Suppressor macrophage treated with lipopolysaccharide for 4 hours (primary cell): Measurements from ENCODE around the gene LCN12.

Source experiments
- DNase-seq: peaks from one replicate; pipeline ENCODE4 v3.0.0-alpha.2; 2020

Gene LCN12

GRCh38 chr9:136927343-136928271, 24.5 kb upstream of the LCN12 start:
- DNase-seq, result peak; percentile 42

DNA sequence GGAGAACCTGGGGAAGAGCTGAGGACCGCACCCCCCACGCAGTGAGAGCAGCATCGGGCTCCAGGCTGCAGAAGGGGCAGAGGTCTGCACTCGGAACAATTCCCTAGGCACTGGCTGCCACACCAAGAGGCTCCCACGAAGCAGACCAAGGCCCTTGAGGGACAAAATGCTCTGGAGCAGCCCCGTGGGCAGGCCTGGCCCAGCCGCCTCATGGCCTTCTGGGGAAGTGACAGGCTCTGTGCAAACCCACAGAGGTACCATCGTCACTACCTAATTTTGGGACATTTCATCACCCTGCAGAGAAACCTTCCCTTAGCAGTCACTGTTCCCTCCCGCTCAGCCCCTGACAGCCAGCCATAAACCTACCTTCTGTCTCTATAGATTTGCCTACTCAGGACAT, 23.5 kb upstream of the LCN12 start:
- peak; percentile 75 for DNase-seq

DNA sequence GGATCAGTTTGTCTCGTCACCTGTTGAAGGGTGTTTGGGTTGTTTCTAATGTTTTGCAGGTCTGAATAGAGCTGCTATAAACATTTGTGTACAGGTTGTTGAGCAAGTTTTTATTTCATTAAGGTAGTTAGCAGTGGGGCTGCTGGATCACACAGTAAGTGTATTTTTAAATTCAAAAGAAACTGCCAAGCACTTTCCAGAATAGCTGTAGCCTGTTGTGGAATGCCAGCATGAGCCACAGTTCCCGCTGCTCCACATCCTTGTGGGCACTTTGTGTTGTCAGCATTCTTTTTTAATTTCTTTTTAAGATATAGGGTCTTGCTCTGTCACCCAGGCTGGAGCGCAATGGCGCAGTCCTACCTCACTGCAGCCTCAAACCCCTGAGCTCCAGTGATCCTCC, 22.1 kb upstream of the LCN12 start:
- DNase-seq, result no peak

GRCh38 chr9:136931611-136932130, 20.4 kb upstream of the LCN12 start:
- DNase-seq, result peak; percentile 43

- no peak for DNase-seq
These were observed 17.8 kb upstream of the LCN12 start for GRCh38 chr9:136934277-136934676.

DNA sequence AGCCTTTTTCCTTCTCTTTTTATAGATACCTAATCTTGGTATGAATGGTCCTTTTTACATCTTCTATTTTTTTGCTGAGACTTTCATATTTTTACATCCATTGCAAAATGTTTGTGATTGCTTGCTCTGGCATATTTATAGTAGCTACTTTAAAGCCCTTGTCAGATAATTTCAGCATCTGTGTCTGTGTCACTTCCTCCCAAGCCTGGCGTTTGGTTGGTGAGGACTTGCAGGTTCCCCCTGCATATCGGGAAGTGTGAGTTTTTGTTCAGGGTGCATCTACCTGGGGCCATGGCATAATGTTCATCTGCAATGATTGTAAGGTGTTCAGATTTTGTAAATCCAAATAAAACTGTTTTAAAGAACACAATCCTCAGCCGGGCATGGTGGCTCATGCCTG, 16.4 kb upstream of the LCN12 start:
- DNase-seq, result peak; percentile 32

GRCh38 chr9:136936645-136937170, 15.4 kb upstream of the LCN12 start:
- DNase-seq, result no peak

DNA sequence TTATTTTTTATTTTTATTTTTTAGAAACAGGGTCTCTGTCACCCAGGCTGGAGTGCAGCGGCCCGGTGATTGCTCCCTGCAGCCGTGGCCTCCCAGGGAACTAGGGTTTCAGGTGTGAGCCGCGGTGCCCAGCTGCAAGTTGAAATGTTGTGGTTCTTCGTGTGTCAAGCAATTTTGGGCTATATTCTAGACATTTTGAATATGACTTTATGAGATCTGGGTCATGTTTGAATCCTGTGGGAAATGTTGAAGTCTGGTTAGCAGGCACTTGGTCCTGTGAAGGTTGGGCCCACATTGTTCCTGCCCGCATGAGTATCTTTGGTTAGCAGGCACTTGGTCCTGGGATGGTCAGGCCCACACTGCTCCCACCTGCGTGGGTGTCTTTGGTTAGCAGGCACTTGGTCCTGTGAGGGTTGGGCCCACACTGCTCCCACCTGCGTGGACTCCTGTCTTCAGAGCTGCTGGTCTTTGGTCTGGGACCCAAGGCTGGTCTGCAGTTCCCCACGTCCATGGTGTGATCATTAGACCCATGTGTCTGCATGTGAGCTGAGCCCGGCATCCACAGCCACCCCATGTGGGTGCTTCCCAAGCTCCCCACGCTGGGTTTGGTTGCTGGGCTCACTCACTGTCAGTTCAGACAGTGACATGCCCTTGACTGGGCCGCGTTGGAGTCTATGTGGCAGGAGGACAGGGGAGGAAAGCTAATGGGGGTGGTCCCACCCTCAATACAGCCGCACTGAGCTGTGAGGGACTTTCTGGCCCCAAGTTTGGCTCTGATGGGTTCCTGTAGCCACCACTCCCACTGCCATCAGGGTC, 14.7 kb upstream of the LCN12 start:
- no peak for DNase-seq

- DNase-seq, result no peak
These were observed 12.6 kb upstream of the LCN12 start for GRCh38 chr9:136939431-136939995.

DNA sequence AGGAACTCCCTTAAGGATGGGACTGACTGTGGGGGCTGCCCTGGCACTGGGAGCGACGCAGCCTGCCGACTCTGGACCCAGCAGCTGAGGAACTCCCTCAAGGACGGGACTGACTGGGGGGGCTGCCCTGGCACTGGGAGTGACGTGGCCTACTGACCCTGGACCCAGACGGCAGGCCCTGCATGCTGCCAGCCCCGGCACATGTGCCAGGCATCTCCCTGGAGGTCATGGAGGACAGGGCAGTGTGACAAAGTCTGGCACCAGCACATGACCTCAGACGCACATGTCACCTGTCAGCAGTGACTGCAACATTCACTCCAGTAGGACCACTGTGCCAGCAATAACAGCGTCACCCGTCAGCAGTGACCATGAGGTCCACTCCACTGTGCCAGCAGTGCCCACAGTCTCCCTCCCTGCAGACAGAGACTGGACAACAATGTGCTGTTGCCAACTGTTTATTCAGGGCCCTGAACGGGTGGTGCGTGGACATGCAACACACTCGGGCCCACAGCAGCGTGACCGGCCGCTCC, 12.0 kb upstream of the LCN12 start:
- DNase-seq, result no peak

DNA sequence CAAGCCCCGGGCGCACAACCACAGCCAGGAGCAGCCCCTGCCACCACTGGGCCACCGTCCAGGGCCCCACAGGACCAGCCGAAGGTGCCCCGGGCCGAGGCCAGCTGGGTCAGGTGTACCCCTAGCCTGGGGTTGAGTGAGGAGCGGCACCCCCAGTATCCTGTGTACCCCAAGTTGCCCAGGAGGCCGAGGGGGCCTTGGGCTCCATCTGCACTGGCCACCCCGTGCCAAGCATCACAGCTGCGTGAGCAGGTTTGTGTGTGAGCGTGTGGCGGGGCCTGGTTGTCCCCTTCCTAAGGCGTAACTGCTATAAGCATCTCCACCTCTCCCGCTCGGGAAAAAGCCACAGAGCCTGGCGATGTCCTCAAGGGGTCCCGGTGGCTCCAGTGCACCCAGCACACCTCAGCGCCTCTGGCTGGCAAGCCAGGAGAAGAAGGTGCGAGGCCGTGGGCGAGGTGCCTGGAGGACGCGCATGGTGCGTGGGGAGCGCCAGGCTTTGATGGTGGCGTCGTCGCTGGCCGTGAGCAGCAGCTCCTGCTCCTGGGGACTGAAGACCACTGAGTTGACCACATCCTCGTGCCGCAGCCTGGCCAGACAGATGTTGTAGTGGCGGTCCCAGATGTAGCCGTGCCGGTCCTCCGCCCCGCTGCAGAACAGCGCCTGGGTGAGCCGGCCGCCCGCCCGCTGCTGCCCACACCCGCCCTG, 11.4 kb upstream of the LCN12 start:
- no peak for DNase-seq

DNA sequence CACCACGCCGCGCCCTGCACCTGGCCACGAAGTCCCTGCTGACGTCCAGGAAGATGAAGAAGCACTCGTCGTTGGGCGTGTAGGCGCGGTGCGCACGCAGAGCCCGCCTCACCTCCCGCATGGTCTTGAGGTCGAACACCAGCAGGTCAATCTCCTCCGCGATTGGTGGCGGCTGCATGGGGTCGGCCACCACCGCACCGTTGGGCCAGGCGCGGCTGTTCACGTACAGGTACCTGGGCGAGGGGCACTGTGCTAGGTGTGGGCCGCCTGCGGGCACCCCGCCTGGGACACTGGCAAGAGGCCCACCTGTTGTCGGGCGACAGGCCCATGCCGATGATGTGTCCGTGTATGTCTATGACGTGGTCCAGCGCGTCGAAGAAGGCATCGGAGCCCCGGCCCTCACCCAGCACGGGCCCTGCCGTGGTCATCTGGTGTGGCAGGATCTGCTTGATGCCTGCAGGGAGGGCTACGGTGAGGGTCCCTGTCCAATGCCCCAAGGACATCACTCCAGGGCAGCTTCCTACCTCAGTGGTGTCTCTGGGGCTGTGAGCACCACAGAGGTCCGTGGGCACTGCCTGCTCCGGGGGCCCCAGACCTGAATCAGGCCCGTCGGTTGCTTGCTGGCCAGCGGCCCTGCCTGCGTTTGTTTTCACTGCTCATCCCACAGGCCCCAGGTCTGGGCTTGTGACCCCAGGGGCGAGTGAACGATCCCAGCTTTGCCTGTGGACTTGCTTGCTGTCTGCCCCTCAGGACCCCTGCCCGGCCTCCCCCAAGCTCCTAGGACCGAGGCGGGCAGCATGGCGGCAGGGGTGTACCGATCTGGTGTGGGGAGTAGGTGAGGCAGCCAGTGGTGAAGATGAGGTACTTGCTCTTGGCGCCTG, 10.6 kb upstream of the LCN12 start:
- no peak for DNase-seq

- DNase-seq, result no peak
These were observed 9.8 kb upstream of the LCN12 start for GRCh38 chr9:136942112-136942880.

DNA sequence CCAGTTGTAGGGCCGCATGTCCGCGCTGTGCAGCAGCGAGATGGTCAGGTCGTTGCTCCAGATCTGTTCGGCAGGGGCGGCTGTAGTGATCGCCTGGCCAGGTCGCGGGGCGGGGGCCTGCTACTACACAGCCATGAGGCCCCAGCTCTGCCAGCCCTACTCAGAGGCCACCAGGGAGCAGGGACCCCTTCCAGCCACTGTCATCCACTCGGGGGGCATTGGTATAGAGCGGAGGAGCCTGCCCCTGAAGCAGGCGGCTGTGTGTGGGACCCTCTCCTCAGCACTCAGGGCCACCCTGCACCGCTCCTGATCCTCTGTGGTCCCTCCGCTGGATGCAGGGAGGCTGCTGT, 9.2 kb upstream of the LCN12 start:
- no peak for DNase-seq

DNA sequence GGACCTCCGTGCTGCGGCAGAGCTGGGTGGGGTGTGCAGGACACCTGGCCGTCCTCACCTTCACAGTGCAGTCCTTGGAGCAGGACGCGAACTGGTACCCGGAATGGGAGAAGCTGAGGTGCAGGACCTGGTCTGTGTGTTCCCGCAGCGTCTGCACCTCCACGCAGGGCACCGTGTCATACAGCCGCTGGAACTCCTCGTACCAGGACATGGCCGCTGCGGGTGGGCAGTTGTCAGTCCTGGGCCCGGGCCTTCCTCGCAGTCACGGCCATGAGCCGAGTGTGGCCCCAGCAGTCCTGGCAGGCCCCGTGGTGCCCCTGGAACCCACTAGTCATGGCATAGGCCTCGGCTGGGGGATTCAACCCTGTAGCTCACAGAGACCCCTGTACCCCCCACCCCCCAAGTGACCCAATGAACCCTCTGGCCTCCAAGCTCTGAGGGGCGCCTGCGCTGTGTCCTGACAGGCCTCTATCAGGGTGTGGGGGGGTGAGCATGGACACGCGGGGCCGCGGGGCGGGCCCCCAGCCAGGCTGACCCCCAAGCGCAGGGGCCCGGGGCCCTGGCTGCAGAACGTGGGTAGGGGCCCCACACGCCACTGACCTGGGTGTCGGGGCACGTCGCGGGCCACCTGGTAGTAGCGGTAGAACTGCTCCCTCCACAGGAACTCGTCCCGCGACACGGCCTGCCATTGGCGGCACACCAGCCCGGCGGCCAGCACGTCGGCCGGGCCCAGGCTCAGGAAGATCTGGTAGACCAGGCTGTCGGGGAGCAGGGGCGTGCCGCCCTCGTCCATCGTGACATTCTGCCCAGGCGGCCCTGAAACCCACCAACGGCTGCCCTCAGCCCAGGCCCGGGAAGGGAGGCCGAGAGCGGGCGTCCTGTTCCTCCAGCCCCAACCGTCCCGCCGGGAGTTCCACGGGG, 8.5 kb upstream of the LCN12 start:
- peak; percentile 32 for DNase-seq

DNA sequence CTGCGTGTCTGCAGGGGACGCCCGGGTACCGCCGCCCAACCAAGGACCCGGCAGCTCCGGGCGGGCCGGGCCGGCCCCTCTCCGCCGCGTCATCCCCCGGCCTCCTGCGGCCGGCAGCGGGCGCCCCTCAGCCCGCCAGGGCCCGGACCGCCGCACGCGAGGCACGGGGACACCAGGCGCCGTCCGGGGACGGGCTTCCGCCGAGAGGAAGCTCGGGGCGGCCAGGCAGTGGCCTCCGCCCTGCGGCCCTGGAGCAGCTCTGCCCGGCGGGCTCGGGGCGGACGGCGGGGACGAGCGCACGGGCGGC, 7.9 kb upstream of the LCN12 start:
- peak; percentile 73 for DNase-seq

DNA sequence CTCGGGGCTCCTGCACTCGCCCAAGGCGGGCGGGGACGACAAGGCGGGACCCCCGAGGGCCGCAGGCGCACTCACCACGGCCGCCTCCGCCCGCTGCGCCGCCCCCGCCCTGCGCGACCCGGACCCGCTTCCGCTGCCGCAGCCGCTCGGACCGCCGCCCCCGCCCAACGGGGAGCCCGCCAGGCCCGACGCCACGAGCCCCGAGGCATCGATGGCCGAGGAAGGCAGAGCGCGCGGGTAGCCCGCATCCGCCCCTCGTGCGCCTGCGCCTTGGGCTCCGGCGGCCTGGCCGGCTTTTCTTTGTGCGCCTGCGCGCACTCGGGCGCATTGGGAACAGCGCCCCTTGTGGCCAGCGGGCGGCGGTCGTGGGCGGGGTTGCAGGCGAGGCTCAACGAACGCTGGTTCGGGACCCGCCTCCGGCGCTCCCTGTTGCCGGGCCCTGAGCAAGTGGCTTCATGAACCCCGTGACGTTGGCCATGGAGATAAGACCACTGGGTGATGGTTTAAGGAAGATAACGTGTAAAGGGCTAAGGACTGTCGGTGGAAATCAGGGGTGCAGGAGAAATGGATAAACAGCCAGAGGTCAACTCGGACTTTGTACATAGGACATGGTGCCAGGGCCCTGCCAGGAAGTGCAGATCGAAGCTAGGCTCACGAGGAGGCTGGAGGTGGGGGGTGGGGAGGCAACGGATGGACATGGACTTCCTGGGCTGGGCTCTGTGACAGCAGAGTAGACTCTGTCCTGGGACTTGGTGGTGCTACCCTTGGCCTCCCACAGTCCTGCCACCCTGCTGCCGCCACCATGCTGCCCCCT, 7.3 kb upstream of the LCN12 start, which contains the start of the genes C8G and FBXW5:
Gene C8G, plus strand, starts transcription at position 725 of the 814 bp plus-strand sequence. Its CDS starts 78 bp downstream, at position 803.
Gene FBXW5, minus strand, starts transcription at position 220 of the 814 bp plus-strand sequence. CDS start 655 bp downstream, outside the sequence.
- peak; percentile 99 for DNase-seq
